HepG2 (cell line): ENCODE results near the gene CDC34. TPM values are rescaled to one million over a fixed set of nuclear protein-coding genes. Genes with fewer than 3 reads are reported as not detected.

Experiments
- CEBPG ChIP-seq: IDR thresholded peaks from 2 replicates; pipeline ENCODE4 v1.6.1; 2016
- FUBP1 ChIP-seq: sonication (generic); formaldehyde crosslinking; IDR thresholded peaks from 2 replicates; pipeline ENCODE4 v1.5.1; 2020; ENCODE audit warnings: missing genetic modification reagents, mild to moderate bottlenecking, borderline replicate concordance
- GTF3A ChIP-seq: sonication (generic); formaldehyde crosslinking; conservative IDR thresholded peaks from 2 replicates; pipeline ENCODE4 v1.4.0; 2020; ENCODE audit warnings: mild to moderate bottlenecking, missing genetic modification reagents
- HHEX ChIP-seq: IDR thresholded peaks from 2 replicates; pipeline ENCODE4 v1.6.1; 2016; ENCODE audit warnings: control low read depth
- HNF4A ChIP-seq: sonication (generic); formaldehyde crosslinking; IDR thresholded peaks from 2 replicates; pipeline ENCODE4 v1.4.0; 2020; ENCODE audit warnings: missing genetic modification reagents
- HNRNPL ChIP-seq: fragments of 200-400 bp; formaldehyde crosslinking; IDR thresholded peaks from 2 replicates; pipeline ENCODE4 v1.6.1; 2017; ENCODE audit warnings: mild to moderate bottlenecking, low read depth, low read length
- IRX3 ChIP-seq: sonication (generic); formaldehyde crosslinking; IDR thresholded peaks from 2 replicates; pipeline ENCODE4 v1.8.1; 2023; ENCODE audit warnings: mild to moderate bottlenecking, low read depth, missing genetic modification reagents, borderline replicate concordance
- MEIS1 ChIP-seq: sonication (generic); formaldehyde crosslinking; IDR thresholded peaks from 2 replicates; pipeline ENCODE4 v1.9.0; 2021; ENCODE audit warnings: mild to moderate bottlenecking, missing genetic modification reagents, moderate library complexity, borderline replicate concordance
- PLSCR1 ChIP-seq: sonication (generic); formaldehyde crosslinking; IDR thresholded peaks from 2 replicates; pipeline ENCODE4 v1.5.0; 2020; ENCODE audit warnings: missing genetic modification reagents, mild to moderate bottlenecking, borderline replicate concordance
- RAD21 ChIP-seq: fragments of 450-650 bp; formaldehyde crosslinking; IDR thresholded peaks from 2 replicates; pipeline ENCODE4 v1.5.0; 2020; ENCODE audit warnings: mild to moderate bottlenecking
- SMARCE1 ChIP-seq: fragments of 450-650 bp; IDR thresholded peaks from 2 replicates; pipeline ENCODE4 v1.6.1; 2017; ENCODE audit warnings: borderline replicate concordance
- SP4 ChIP-seq: sonication (generic); formaldehyde crosslinking; IDR thresholded peaks from 2 replicates; pipeline ENCODE4 v1.8.1; 2023; ENCODE audit warnings: mild to moderate bottlenecking, missing genetic modification reagents
- THAP7 ChIP-seq: sonication (generic); formaldehyde crosslinking; IDR thresholded peaks from 2 replicates; pipeline ENCODE4 v1.8.1; 2023; ENCODE audit warnings: mild to moderate bottlenecking, missing genetic modification reagents
- TSC22D2 ChIP-seq: sonication (generic); formaldehyde crosslinking; IDR thresholded peaks from 2 replicates; pipeline ENCODE4 v1.5.1; 2020; ENCODE audit warnings: missing genetic modification reagents, mild to moderate bottlenecking, borderline replicate concordance
- ZNF333 ChIP-seq: sonication (generic); formaldehyde crosslinking; IDR thresholded peaks from 2 replicates; pipeline ENCODE4 v1.4.0; 2020; ENCODE audit warnings: mild to moderate bottlenecking, missing genetic modification reagents, borderline replicate concordance
- ZNF558 ChIP-seq: sonication (generic); formaldehyde crosslinking; IDR thresholded peaks from 2 replicates; pipeline ENCODE4 v1.9.0; 2022; ENCODE audit warnings: mild to moderate bottlenecking, missing genetic modification reagents, borderline replicate concordance
- ZNF572 ChIP-seq: sonication (generic); formaldehyde crosslinking; IDR thresholded peaks from 2 replicates; pipeline ENCODE4 v1.5.1; 2020; ENCODE audit warnings: mild to moderate bottlenecking, missing genetic modification reagents
- ZNF574 ChIP-seq: sonication (generic); formaldehyde crosslinking; IDR thresholded peaks from 2 replicates; pipeline ENCODE4 v1.4.0; 2020; ENCODE audit warnings: missing genetic modification reagents
- ZNF576 ChIP-seq: sonication (generic); formaldehyde crosslinking; IDR thresholded peaks from 2 replicates; pipeline ENCODE4 v1.4.0; 2020; ENCODE audit warnings: mild to moderate bottlenecking, missing genetic modification reagents
- ZNF652 ChIP-seq: IDR thresholded peaks from 2 replicates; pipeline ENCODE4 v1.6.1; 2016; ENCODE audit warnings: low read depth, borderline replicate concordance
- ZNF775 ChIP-seq: sonication (generic); formaldehyde crosslinking; IDR thresholded peaks from 2 replicates; pipeline ENCODE4 v1.4.0; 2020; ENCODE audit warnings: missing genetic modification reagents, mild to moderate bottlenecking, moderate library complexity, borderline replicate concordance
- ZNF777 ChIP-seq: sonication (generic); formaldehyde crosslinking; IDR thresholded peaks from 2 replicates; pipeline ENCODE4 v1.4.0; 2020; ENCODE audit warnings: missing genetic modification reagents
- ZNF792 ChIP-seq: IDR thresholded peaks from 2 replicates; pipeline ENCODE4 v1.6.1; 2016
- ZSCAN25 ChIP-seq: sonication (generic); formaldehyde crosslinking; IDR thresholded peaks from 2 replicates; pipeline ENCODE4 v1.8.0; 2022; ENCODE audit warnings: mild to moderate bottlenecking, missing genetic modification reagents
- polyA plus RNA-seq, 8 experiments: library from polyadenylated mRNA; depleted of rRNA in 3 of 8; stranded (reverse) in 7 of 8; unstranded in 1 of 8; fragments of >200 nt; fragmentation: Illumina TruSeq in 4 of 8; extraction: Trizol in 4 of 8; gene quantifications; 2 replicates each; pipeline versions ENCODE4 v1.2.1 to v1.2.3, GENCODE V29; 2011 to 2016; ENCODE audit warnings: low read depth in 4 of 8, missing spikeins in 1 of 8, mixed read lengths in 1 of 8; ENCODE audit not compliant: insufficient read depth in 1 of 8
- total RNA-seq, 5 experiments: library from RNA; depleted of rRNA; stranded (reverse); fragments of >200 nt; fragmentation: Illumina TruSeq; extraction: Trizol; gene quantifications; 2 replicates each; pipeline ENCODE4 v1.2.3, GENCODE V29; 2016; ENCODE audit warnings: low read depth in 1 of 5

CDC34 gene
- total and polyA plus RNA-seq, 2 of the 13 experiments (the other 11 are each of a cell fraction or from before 2014, with no cell fraction given) = 138 to 150 TPM

- no peak for TF ChIP-seq FUBP1 (CRISPR knock-in tag)
- TF ChIP-seq SMARCE1 = no peak
- TF ChIP-seq TSC22D2 (CRISPR knock-in tag) = no peak
- no peak for TF ChIP-seq HNF4A (CRISPR knock-in tag)
- TF ChIP-seq ZNF558 (CRISPR knock-in tag) = no peak
- no peak; the same call in 1 of the 2 replicates for TF ChIP-seq ZNF792
- no peak; the same call in 1 of the 2 replicates for TF ChIP-seq IRX3 (CRISPR knock-in tag)
- TF ChIP-seq ZNF574 (CRISPR knock-in tag) = peak; percentile 95
- TF ChIP-seq ZSCAN25 (CRISPR knock-in tag) = no peak
- no peak for TF ChIP-seq GTF3A (CRISPR knock-in tag)
- no peak for TF ChIP-seq ZNF652 (CRISPR knock-in tag)
- TF ChIP-seq ZNF572 (CRISPR knock-in tag) = no peak
- TF ChIP-seq ZNF576 (CRISPR knock-in tag) = no peak
- no peak for TF ChIP-seq CEBPG (CRISPR knock-in tag)
- no peak; the same call in 1 of the 2 replicates for TF ChIP-seq ZNF333
- no peak for TF ChIP-seq THAP7
- TF ChIP-seq ZNF777 (CRISPR knock-in tag) = 0 out of 2 replicates have a peak, but pooled peaks have one; percentile 11
- TF ChIP-seq SP4 (CRISPR knock-in tag) = peak; percentile 68; the same call in 1 of the 2 replicates
- TF ChIP-seq MEIS1 (CRISPR knock-in tag) = no peak
- TF ChIP-seq HNRNPL = no peak
- no peak for TF ChIP-seq PLSCR1
- TF ChIP-seq HHEX (CRISPR knock-in tag) = no peak
- peak; percentile 45 for TF ChIP-seq RAD21 (CRISPR knock-in tag)
- TF ChIP-seq ZNF775 (CRISPR knock-in tag) = no peak
These were observed 24.0 kb upstream of the CDC34 start, which contains the start of gene TPGS1 (continued) for GRCh38 chr19:507286-508203.
